Activated CD4-positive, alpha-beta memory T cell treated with anti-CD3 and anti-CD28 coated beads for 36 hours (primary cell): ENCODE results near the gene FOXI1. TPM values are rescaled to one million over a fixed set of nuclear protein-coding genes. Genes with fewer than 3 reads are reported as not detected.

ENCODE experiments used
- CTCF ChIA-PET: fragments of 350-600 bp; sonication (Branson Sonifier 250); formaldehyde crosslinking; loops from one replicate; lab custom pipeline; 2021; ENCODE audit warnings: antibody characterized with exemption, inconsistent platforms; lab: Charles Lee
- POLR2A ChIA-PET: fragments of 350-600 bp; sonication (Branson Sonifier 250); formaldehyde crosslinking; loops from one replicate; lab custom pipeline; 2021; ENCODE audit warnings: antibody characterized with exemption; lab: Charles Lee
- DNase-seq: peaks from one replicate; pipeline ENCODE4 v3.0.0-alpha.2; 2020
- H3K27ac Mint-ChIP-seq: one replicate; pipeline ENCODE4 v1.8.0; 2021; ENCODE audit warnings: mixed read lengths
- H3K27me3 Mint-ChIP-seq: one replicate; pipeline ENCODE4 v1.8.0; 2021; ENCODE audit warnings: mixed read lengths
- H3K36me3 Mint-ChIP-seq: one replicate; pipeline ENCODE4 v1.8.0; 2021; ENCODE audit warnings: mixed read lengths
- H3K4me1 Mint-ChIP-seq: one replicate; pipeline ENCODE4 v1.8.0; 2021; ENCODE audit warnings: low read depth, mixed read lengths
- H3K4me3 Mint-ChIP-seq: one replicate; pipeline ENCODE4 v1.8.0; 2021; ENCODE audit warnings: mild to moderate bottlenecking, mixed read lengths
- H3K9me3 Mint-ChIP-seq: one replicate; pipeline ENCODE4 v1.8.0; 2021; ENCODE audit warnings: mixed read lengths
- intact Hi-C: fragments of 100-400 bp; cut with micrococcal nuclease; formaldehyde crosslinking; loops from one replicate; pipeline ENCODE4 v1.15.1; 2023
- total RNA-seq, 2 experiments: library from RNA; stranded (reverse); gene quantifications; one replicate each; pipeline ENCODE4 v1.2.3, GENCODE V29; 2021

Gene FOXI1
- total RNA-seq = not detected

DNA sequence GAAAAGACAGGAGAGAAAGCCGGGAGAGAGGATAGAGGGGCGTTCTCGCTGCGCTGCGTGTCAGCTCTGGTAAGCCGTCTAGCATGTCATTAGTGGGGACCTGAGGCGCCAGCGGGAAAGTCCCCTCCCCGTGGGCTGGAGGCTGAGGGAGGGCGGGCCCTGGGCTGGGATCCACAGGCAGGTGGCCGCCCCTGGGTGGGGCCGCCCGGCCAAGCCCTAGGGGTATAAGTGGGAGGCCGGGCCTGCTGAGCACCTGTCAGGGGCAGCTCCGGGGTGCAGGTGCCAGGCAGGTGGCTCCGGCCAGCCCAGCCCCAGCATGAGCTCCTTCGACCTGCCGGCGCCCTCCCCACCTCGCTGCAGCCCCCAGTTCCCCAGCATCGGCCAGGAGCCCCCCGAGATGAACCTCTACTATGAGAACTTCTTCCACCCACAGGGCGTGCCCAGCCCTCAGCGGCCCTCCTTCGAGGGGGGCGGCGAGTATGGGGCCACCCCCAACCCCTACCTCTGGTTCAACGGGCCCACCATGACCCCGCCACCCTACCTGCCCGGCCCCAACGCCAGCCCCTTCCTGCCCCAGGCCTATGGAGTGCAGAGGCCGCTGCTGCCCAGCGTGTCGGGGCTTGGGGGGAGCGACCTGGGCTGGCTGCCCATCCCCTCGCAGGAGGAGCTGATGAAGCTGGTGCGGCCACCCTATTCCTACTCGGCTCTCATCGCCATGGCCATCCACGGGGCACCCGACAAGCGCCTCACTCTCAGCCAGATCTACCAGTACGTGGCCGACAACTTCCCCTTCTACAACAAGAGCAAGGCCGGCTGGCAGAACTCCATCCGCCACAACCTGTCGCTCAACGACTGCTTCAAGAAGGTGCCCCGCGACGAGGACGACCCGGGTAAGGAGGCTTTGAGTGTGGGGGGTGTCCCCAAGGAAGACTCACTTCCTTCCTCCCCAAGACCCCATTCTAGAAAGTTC is at the start of gene FOXI1:
FOXI1 (plus strand) TSS at position 256 of the 970 bp plus-strand sequence; CDS start at position 317, 61 bp downstream.
- ChIA-PET CTCF (interaction anchor here (0.7 kb wide), 1 partner anchor 80 kb away, joined by 3 read pairs; no protein-coding TSS in a partner anchor), POLR2A (no interaction called here)
- peaks cover 2% of the 10 kb centered on the region for H3K27me3 Mint-ChIP-seq
- no peaks in the 10 kb centered on the region for H3K4me1 Mint-ChIP-seq
- H3K4me3 Mint-ChIP-seq = no peak within 1 kb of the TSS
- no peak for DNase-seq
- intact Hi-C loops = loop anchor here (10.0 kb wide), 1 partner anchor 529 kb away; no protein-coding TSS in a partner anchor
- H3K27ac Mint-ChIP-seq = no peak within 1 kb of the TSS
- H3K9me3 Mint-ChIP-seq = no peaks in the 10 kb centered on the region
- no peaks in the 10 kb centered on the region for H3K36me3 Mint-ChIP-seq

DNA sequence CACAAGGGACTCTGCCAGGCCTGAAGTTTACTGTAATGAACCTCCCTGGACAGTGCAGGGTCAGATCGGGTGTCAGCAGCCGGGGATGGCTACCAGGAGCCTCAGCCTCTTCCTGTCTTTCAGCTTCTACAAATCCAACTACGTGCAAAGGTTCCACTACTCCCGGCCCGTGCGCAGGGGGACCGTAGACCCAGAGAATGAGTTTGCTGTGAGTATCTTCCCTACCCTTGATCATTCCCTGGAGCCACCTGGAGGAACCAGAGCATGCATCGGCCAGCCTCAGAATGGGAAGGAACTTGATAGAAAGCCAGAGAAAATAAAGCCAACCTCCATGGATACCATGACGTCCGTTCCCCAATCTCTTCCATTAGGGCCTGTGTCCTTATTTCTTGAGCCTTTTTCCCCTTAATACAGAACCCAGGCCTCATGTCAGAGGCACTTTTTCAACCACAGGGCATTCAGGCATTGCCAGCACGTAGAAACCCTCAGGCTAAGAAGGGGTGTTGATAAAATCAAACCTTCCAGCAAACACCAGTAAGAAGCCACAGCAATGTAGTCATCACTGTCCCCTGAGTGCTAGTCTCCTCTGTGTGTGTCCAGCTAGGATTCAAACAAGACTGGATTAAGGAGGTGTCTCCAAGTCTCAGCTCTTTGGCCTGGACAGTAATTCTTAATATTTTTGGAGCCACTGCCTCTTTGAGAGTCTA is 49.0 kb upstream of the FOXI1 start:
- intact Hi-C loops = no loop called here
- CTCF ChIA-PET = no interaction called here
- POLR2A ChIA-PET = no interaction called here

DNA sequence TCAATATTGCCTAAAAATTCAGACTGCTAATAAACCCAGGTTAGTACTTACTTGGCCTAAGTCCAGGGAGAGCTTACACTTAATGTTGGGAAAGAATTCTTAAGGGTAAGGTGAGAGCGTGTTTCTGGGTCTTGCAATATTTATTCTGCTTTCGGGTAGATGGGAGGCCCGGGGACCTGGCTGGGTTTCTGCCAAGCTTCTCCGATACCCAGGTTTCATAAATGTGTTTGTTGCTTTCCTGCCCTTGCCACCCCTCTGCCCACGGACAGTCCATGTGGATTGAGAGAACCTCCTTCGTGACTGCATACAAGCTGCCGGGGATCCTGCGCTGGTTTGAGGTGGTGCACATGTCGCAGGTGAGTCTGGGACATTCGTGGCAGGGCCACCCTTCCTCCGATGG is 48.4 kb upstream of the FOXI1 start:
- Mint-ChIP-seq H3K27me3 (no peaks in the 10 kb centered on the region), H3K4me1 (no peaks in the 10 kb centered on the region), H3K27ac (no peak overlapping the region), H3K9me3 (peaks cover 7% of the 10 kb centered on the region), H3K36me3 (peaks cover 74% of the 10 kb centered on the region), H3K4me3 (no peak overlapping the region)
- intact Hi-C loops = no loop called here
- DNase-seq = no peak
- POLR2A ChIA-PET = no interaction called here
- CTCF ChIA-PET = no interaction called here

More for the DNA sequence above, 49.0 kb upstream of the FOXI1 start:
- H3K4me3 Mint-ChIP-seq = no peak overlapping the region
- no peak overlapping the region for H3K27ac Mint-ChIP-seq
- no peaks in the 10 kb centered on the region for H3K27me3 Mint-ChIP-seq
- DNase-seq = no peak
- peaks cover 7% of the 10 kb centered on the region for H3K9me3 Mint-ChIP-seq
- H3K36me3 Mint-ChIP-seq = peaks cover 73% of the 10 kb centered on the region
- no peaks in the 10 kb centered on the region for H3K4me1 Mint-ChIP-seq

DNA sequence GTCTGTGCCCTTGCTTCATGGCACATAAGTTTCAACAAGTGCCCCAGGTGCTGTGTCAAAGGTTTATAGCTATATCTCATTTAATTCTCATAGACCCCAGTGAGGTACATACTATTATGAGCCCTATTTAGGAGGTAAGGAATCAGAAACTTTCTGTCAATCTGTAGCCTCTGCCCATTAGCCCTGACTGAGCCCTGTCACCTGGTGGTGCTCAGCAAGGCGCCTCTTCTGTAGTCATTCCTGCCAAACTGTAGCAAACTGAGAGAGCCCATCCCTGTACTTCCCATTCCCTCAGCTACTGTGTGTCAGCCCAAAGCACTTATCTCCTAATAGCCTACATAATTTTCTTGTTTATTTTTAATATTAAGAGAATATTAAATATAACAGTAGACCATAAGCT is 46.5 kb upstream of the FOXI1 start:
- DNase-seq = no peak
- Mint-ChIP-seq H3K27ac (no peak overlapping the region), H3K4me3 (no peak overlapping the region), H3K36me3 (peaks cover 58% of the 10 kb centered on the region), H3K27me3 (no peaks in the 10 kb centered on the region), H3K9me3 (peaks cover 7% of the 10 kb centered on the region), H3K4me1 (no peaks in the 10 kb centered on the region)
- intact Hi-C loops = no loop called here
- POLR2A ChIA-PET = no interaction called here
- CTCF ChIA-PET = interaction anchor here (4.3 kb wide), 1 partner anchor 12 kb away, joined by 20 read pairs; no protein-coding TSS in a partner anchor

DNA sequence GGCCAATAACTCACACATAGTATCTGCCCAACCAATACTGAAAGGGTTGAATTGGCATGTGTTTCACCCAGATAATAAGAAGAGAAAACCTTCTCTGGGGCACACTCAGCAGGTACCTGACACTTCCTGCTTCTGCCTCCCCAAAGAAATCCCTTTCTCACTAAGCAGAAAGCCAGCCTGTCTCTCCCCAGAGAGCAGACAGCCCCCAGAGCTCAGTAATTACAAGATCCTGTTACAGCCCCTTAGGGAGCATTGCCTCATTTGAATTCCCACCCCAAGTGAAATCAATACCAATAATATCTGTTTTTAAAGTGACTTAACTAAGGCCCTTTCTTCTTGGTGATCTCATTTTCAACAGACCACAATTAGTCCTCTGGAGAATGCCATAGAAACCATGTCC is 38.5 kb upstream of the FOXI1 start:
- Mint-ChIP-seq H3K4me3 (no peak overlapping the region), H3K36me3 (peaks cover 61% of the 10 kb centered on the region), H3K4me1 (no peaks in the 10 kb centered on the region), H3K27ac (no peak overlapping the region), H3K9me3 (no peaks in the 10 kb centered on the region), H3K27me3 (no peaks in the 10 kb centered on the region)
- POLR2A ChIA-PET = no interaction called here
- CTCF ChIA-PET = no interaction called here
- no peak for DNase-seq
- intact Hi-C loops = no loop called here

DNA sequence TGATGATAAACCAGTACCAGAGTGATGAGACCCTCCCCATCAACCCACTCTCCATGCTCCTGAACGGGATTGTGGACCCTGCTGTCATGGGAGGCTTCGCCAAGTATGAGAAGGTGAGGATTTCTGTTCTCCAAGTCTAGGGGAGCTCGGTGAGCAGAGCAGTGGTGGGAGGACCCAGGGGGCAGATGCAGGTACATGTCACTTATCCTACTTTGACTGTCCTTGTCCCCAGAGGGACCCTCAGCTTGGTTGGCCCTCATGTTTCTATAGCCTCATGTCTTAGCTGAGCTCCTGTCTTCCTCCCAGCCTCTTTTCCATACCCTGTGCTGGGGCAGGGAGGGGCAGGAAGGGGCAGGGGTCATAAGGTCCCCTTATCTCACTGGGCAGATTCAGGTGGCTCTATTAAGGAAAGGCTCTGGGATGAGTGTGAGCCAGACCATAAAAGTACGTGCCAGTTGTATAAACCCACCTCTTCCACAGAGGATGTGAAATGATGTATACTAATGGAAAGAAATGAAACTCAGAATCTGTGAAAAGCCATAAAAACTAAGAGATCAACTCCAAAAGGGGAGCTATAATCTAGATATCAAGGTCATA is 38.0 kb upstream of the FOXI1 start:
- intact Hi-C loops = no loop called here
- no peaks in the 10 kb centered on the region for H3K27me3 Mint-ChIP-seq
- DNase-seq = no peak
- H3K27ac Mint-ChIP-seq = no peak overlapping the region
- H3K9me3 Mint-ChIP-seq = no peaks in the 10 kb centered on the region
- H3K4me1 Mint-ChIP-seq = no peaks in the 10 kb centered on the region
- H3K4me3 Mint-ChIP-seq = no peak overlapping the region
- ChIA-PET CTCF (no interaction called here), POLR2A (no interaction called here)
- peaks cover 59% of the 10 kb centered on the region for H3K36me3 Mint-ChIP-seq

DNA sequence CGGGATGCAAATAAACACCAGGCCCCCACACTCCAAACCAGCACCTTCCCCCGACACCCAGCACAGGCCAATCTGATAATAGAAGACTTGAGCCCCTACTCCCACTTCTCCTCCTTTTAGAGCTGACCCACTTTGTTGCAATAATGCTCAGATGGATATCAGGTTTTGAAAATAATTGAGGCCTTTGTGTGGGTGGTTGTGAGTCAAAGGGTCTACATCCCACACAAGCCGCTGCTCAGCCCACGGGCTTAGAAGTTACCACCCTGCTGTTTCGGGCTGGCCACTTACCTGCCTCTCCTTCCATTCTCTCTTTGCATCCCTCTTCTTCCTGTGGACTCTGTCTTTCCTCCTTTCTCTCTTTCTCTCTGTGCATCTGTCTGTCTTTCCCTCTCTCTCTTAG is 36.2 kb upstream of the FOXI1 start:
- ChIA-PET CTCF (no interaction called here), POLR2A (no interaction called here)
- Mint-ChIP-seq H3K36me3 (peaks cover 56% of the 10 kb centered on the region), H3K4me1 (no peaks in the 10 kb centered on the region), H3K9me3 (no peaks in the 10 kb centered on the region), H3K27me3 (no peaks in the 10 kb centered on the region), H3K4me3 (no peak overlapping the region), H3K27ac (no peak overlapping the region)
- no peak for DNase-seq
- intact Hi-C loops = no loop called here

DNA sequence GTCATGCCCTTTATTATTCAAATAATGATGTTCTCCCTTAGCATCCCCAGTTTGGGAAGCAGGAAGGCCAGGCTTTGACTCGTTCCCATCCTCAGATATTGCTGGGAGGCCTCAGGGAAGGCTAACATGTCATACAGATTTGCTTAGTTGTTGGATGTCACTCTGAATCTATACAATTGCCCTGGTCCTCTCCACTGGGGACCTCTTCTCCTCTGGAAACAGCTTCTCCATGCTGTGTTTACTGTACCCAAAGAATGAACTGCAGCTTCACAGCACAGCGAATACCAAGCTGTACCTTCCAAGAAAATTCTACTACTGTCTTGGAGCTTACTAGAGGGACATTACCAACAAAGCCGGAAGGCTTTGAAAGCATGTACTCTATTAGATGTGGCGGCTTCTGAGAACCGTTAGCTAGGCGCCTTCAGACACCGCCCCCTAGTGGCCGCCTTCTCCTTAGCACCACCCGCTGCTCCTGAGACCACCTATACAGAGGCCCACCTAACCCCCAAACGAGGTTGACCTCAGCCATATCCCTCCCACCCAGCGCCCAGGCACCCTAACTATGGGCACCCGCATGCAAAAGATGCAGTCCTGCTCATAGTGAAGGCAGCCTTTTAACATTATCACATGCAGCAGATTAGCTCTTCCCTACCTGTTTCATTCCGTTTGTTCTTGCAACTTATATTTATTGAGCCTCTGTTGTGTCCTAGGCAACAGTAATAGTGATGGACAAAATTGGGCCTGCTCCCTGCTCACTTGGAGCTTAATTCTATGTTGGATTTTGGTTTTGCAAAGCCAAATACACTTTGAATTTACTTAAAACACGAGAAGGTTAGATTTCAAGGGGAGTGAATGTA is 34.9 kb upstream of the FOXI1 start:
- H3K27ac Mint-ChIP-seq = no peak overlapping the region
- ChIA-PET CTCF (interaction anchor here (0.7 to 1.7 kb wide), 11 partner anchors 10 to 140 kb away, joined by 3 to 20 read pairs (median 3); no protein-coding TSS in a partner anchor), POLR2A (no interaction called here)
- intact Hi-C loops = loop anchor here (10.0 kb wide), 1 partner anchor 356 kb away; no protein-coding TSS in a partner anchor
- DNase-seq = no peak
- no peaks in the 10 kb centered on the region for H3K9me3 Mint-ChIP-seq
- H3K4me3 Mint-ChIP-seq = no peak overlapping the region
- H3K27me3 Mint-ChIP-seq = no peaks in the 10 kb centered on the region
- peaks cover 53% of the 10 kb centered on the region for H3K36me3 Mint-ChIP-seq
- no peaks in the 10 kb centered on the region for H3K4me1 Mint-ChIP-seq

DNA sequence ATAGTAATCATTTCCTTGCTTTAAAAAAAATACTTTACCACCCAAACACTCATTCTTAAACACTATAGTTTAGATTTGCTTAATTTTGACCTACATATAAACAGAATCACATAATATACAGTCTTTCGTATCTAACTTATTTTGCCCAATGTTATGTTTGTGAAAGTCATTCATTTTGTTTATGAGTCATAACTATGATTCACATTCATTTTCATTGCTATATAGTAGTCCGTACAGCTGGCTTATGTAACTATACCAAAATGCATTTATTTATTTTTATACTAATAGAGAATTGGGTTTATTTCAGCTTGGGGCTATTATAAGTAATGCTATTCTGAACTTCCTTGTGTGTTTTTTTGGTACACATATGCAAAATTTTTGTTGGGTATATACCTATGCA is 33.9 kb upstream of the FOXI1 start:
- Mint-ChIP-seq H3K36me3 (peaks cover 57% of the 10 kb centered on the region), H3K27me3 (no peaks in the 10 kb centered on the region), H3K27ac (no peak overlapping the region), H3K9me3 (no peaks in the 10 kb centered on the region), H3K4me3 (no peak overlapping the region), H3K4me1 (peaks cover 6% of the 10 kb centered on the region)
- ChIA-PET POLR2A (no interaction called here), CTCF (interaction anchor here (1.0 to 1.7 kb wide), 5 partner anchors 11 to 154 kb away, joined by 3 to 20 read pairs (median 3); no protein-coding TSS in a partner anchor)
- intact Hi-C loops = loop anchor here (10.0 kb wide), 1 partner anchor 357 kb away; no protein-coding TSS in a partner anchor
- no peak for DNase-seq

DNA sequence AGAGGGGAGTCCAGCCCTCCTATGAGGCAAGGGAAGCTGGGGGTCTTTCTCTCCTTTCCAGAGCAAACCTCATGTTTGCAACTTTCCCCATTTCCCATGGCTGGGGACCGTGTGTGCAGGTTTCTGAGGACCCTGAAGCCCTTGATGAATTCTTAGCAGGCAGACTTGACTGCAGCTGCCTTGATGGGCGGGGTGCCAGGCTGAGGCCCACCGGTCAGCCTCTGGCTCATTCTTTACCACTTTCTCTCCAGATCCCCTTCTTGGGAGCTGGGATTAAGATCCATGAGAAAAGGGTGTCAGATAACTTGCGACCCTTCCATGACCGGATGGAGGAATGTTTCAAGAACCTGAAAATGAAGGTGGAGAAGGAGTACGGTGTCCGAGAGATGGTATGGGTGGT is 30.0 kb upstream of the FOXI1 start:
- ChIA-PET CTCF (no interaction called here), POLR2A (no interaction called here)
- Mint-ChIP-seq H3K27ac (no peak overlapping the region), H3K36me3 (peaks cover 53% of the 10 kb centered on the region), H3K9me3 (no peaks in the 10 kb centered on the region), H3K4me3 (no peak overlapping the region), H3K4me1 (peaks cover 17% of the 10 kb centered on the region), H3K27me3 (no peaks in the 10 kb centered on the region)
- intact Hi-C loops = loop anchor here (10.0 kb wide), 1 partner anchor 361 kb away; no protein-coding TSS in a partner anchor
- no peak for DNase-seq

DNA sequence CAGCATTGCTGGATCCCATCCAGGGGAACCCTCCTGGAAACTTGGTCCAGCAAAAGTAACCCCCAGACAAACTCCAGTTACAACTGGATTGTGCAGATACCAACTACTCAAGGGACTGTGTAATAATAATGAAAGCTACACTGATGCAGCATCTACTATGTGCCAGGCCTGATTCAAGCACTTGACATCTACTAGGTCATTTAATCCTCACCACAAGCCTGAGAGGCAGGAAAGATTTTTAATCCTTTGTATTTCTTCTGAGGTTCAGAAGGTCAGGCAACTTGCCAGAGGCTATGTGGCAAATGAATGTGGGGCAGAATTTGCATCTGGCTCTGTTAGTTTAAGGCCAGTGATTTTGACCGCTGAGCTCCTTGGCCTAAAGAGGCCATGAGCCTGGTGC is 29.5 kb upstream of the FOXI1 start:
- Mint-ChIP-seq H3K27ac (no peak overlapping the region), H3K4me3 (no peak overlapping the region), H3K4me1 (peaks cover 17% of the 10 kb centered on the region), H3K36me3 (peaks cover 53% of the 10 kb centered on the region), H3K27me3 (no peaks in the 10 kb centered on the region), H3K9me3 (no peaks in the 10 kb centered on the region)
- POLR2A ChIA-PET = no interaction called here
- intact Hi-C loops = loop anchor here (10.0 kb wide), 1 partner anchor 361 kb away; no protein-coding TSS in a partner anchor
- DNase-seq = no peak
- CTCF ChIA-PET = no interaction called here
